Osteoblast (primary cell): ENCODE data around the gene GTF2H2C. TPM values are rescaled to one million over a fixed set of nuclear protein-coding genes. Genes with fewer than 3 reads are reported as not detected.
"Not testable (repeated sequence)": the region's sequence is repeated elsewhere in the genome, so short reads cannot be mapped to it uniquely, and the experiment has no call there.

Source experiments
- DNase-seq: peaks from one replicate; pipeline ENCODE4 v3.0.0; 2011; ENCODE audit warnings: low spot score, mixed read lengths; ENCODE audit not compliant: insufficient read length; ENCODE audit errors: missing footprints
- H2AFZ ChIP-seq: 2 replicates; pipeline ENCODE4 v1.6.0; 2011; ENCODE audit warnings: mild to moderate bottlenecking, low read length
- H3K27ac ChIP-seq: 2 replicates; pipeline ENCODE4 v1.5.1; 2011; ENCODE audit warnings: mild to moderate bottlenecking, low read depth, low read length, moderate library complexity
- H3K27me3 ChIP-seq: 2 replicates; pipeline ENCODE4 v1.6.0; 2012; ENCODE audit warnings: mild to moderate bottlenecking, control low read depth, inconsistent platforms, low read length, moderate library complexity; ENCODE audit not compliant: insufficient read depth
- H3K36me3 ChIP-seq: 2 replicates; pipeline ENCODE4 v1.5.1; 2011; ENCODE audit warnings: mild to moderate bottlenecking, low read length, control low read depth, moderate library complexity; ENCODE audit not compliant: insufficient read depth
- H3K4me1 ChIP-seq: 2 replicates; pipeline ENCODE4 v1.5.1; 2011; ENCODE audit warnings: mild to moderate bottlenecking, low read length, control low read depth, moderate library complexity; ENCODE audit not compliant: insufficient read depth
- H3K4me2 ChIP-seq: 2 replicates; pipeline ENCODE4 v1.6.0; 2011; ENCODE audit warnings: mild to moderate bottlenecking, low read length; ENCODE audit not compliant: insufficient read depth
- H3K4me3 ChIP-seq: fragments of 200-600 bp; sonication (generic); 3 replicates; pipeline ENCODE4 v1.5.1; 2012; ENCODE audit warnings: mild to moderate bottlenecking, low read length, inconsistent platforms; ENCODE audit not compliant: insufficient read depth
- H3K79me2 ChIP-seq: 2 replicates; pipeline ENCODE4 v1.6.0; 2012; ENCODE audit warnings: mild to moderate bottlenecking, low read length, control low read depth, inconsistent platforms; ENCODE audit not compliant: insufficient read depth
- H3K9me3 ChIP-seq: 2 replicates; pipeline ENCODE4 v1.5.1; 2011; ENCODE audit warnings: low read depth, low read length, control low read depth
- H4K20me1 ChIP-seq: 2 replicates; pipeline ENCODE4 v1.6.0; 2012; ENCODE audit warnings: mild to moderate bottlenecking, low read length, control low read depth; ENCODE audit not compliant: insufficient read depth
- total RNA-seq: library from RNA; depleted of rRNA; stranded (reverse); fragments of >200 nt; gene quantifications from 2 replicates; pipeline ENCODE4 v1.2.3, GENCODE V29; 2012
- TF ChIP-seq, protein P1 (sequence below): IDR thresholded peaks from 2 replicates; pipeline ENCODE4 v1.5.1; 2011; ENCODE audit warnings: mild to moderate bottlenecking, low read depth, low read length, moderate library complexity; ENCODE audit errors: extremely low read depth

Gene GTF2H2C
- total RNA-seq: 38.7 and 42.7 TPM in 2 replicates

- H3K4me2 ChIP-seq: peak within 1 kb of the TSS; percentile 71
- not testable (repeated sequence) for H3K79me2 ChIP-seq, H3K27me3 ChIP-seq, H4K20me1 ChIP-seq, DNase-seq, H3K9me3 ChIP-seq, H3K36me3 ChIP-seq, H3K4me1 ChIP-seq, H3K27ac ChIP-seq
- TF ChIP-seq, protein P1, sequence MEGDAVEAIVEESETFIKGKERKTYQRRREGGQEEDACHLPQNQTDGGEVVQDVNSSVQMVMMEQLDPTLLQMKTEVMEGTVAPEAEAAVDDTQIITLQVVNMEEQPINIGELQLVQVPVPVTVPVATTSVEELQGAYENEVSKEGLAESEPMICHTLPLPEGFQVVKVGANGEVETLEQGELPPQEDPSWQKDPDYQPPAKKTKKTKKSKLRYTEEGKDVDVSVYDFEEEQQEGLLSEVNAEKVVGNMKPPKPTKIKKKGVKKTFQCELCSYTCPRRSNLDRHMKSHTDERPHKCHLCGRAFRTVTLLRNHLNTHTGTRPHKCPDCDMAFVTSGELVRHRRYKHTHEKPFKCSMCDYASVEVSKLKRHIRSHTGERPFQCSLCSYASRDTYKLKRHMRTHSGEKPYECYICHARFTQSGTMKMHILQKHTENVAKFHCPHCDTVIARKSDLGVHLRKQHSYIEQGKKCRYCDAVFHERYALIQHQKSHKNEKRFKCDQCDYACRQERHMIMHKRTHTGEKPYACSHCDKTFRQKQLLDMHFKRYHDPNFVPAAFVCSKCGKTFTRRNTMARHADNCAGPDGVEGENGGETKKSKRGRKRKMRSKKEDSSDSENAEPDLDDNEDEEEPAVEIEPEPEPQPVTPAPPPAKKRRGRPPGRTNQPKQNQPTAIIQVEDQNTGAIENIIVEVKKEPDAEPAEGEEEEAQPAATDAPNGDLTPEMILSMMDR: peak; percentile 35
- H2AFZ ChIP-seq: peak within 1 kb of the TSS; percentile 84
- peak within 1 kb of the TSS; percentile 65 for H3K4me3 ChIP-seq
These were observed at the start of gene GTF2H2C for GRCh38 chr5:69559908-69560330. Gene GTF2H2C, plus strand, starts transcription at chr5:69560191. Its CDS starts 4,942 bp downstream, at chr5:69565133.

GRCh38 chr5:69510694-69511093 is 49.3 kb upstream of the GTF2H2C start:
- Histone ChIP-seq H3K4me1 (peaks cover 13% of the 10 kb centered on the region), H3K4me2 (no peak overlapping the region), H3K27ac (no peak overlapping the region), H3K9me3 (no peaks in the 10 kb centered on the region), H2AFZ (no peak overlapping the region), H3K36me3 (no peaks in the 10 kb centered on the region), H3K79me2 (no peaks in the 10 kb centered on the region), H3K4me3 (no peak overlapping the region), H3K27me3 (no peaks in the 10 kb centered on the region), H4K20me1 (no peaks in the 10 kb centered on the region)
- TF ChIP-seq, protein P1: no peak
- DNase-seq: no peak

GRCh38 chr5:69512740-69513260 is 47.2 kb upstream of the GTF2H2C start:
- Histone ChIP-seq H3K27me3 (no peaks in the 10 kb centered on the region), H3K36me3 (no peaks in the 10 kb centered on the region), H3K27ac (peak overlapping the region; percentile 1), H3K9me3 (no peaks in the 10 kb centered on the region), H4K20me1 (no peaks in the 10 kb centered on the region), H3K4me3 (no peak overlapping the region), H3K4me2 (no peak overlapping the region), H3K4me1 (peaks cover 25% of the 10 kb centered on the region), H2AFZ (no peak overlapping the region), H3K79me2 (no peaks in the 10 kb centered on the region)
- TF ChIP-seq, protein P1: no peak
- DNase-seq: peak; percentile 87

- H3K36me3 ChIP-seq, H3K27ac ChIP-seq, H4K20me1 ChIP-seq, H3K79me2 ChIP-seq, DNase-seq, H3K27me3 ChIP-seq, H3K9me3 ChIP-seq, H2AFZ ChIP-seq, H3K4me2 ChIP-seq, H3K4me3 ChIP-seq: not testable (repeated sequence)
- H3K4me1 ChIP-seq: peaks cover 34% of the 10 kb centered on the region
These were observed 44.4 kb upstream of the GTF2H2C start for GRCh38 chr5:69515570-69515969.
